Retinal pigment epithelial cell (primary cell): ENCODE measurements around the gene PIK3C2B.

Experiments used
- DNase-seq: peaks from one replicate; pipeline ENCODE4 v3.0.0-alpha.2; 2010; ENCODE audit warnings: low read depth
- H3K4me3 ChIP-seq: 2 replicates; pipeline ENCODE4 v1.5.1; 2011; ENCODE audit warnings: mild to moderate bottlenecking, low read length, control low read depth, moderate library complexity
- TF ChIP-seq, protein P1 (sequence below): conservative IDR thresholded peaks from 2 replicates; pipeline ENCODE4 v1.5.1; 2011; ENCODE audit warnings: low read depth, low read length, control low read depth, inconsistent platforms

The PIK3C2B gene

GRCh38 chr1:204514828-204515227 lies 20.2 kb upstream of the PIK3C2B start:
- DNase-seq, result no peak
- TF ChIP-seq, protein P1, sequence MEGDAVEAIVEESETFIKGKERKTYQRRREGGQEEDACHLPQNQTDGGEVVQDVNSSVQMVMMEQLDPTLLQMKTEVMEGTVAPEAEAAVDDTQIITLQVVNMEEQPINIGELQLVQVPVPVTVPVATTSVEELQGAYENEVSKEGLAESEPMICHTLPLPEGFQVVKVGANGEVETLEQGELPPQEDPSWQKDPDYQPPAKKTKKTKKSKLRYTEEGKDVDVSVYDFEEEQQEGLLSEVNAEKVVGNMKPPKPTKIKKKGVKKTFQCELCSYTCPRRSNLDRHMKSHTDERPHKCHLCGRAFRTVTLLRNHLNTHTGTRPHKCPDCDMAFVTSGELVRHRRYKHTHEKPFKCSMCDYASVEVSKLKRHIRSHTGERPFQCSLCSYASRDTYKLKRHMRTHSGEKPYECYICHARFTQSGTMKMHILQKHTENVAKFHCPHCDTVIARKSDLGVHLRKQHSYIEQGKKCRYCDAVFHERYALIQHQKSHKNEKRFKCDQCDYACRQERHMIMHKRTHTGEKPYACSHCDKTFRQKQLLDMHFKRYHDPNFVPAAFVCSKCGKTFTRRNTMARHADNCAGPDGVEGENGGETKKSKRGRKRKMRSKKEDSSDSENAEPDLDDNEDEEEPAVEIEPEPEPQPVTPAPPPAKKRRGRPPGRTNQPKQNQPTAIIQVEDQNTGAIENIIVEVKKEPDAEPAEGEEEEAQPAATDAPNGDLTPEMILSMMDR, result no peak
- no peak overlapping the region for H3K4me3 ChIP-seq

DNA sequence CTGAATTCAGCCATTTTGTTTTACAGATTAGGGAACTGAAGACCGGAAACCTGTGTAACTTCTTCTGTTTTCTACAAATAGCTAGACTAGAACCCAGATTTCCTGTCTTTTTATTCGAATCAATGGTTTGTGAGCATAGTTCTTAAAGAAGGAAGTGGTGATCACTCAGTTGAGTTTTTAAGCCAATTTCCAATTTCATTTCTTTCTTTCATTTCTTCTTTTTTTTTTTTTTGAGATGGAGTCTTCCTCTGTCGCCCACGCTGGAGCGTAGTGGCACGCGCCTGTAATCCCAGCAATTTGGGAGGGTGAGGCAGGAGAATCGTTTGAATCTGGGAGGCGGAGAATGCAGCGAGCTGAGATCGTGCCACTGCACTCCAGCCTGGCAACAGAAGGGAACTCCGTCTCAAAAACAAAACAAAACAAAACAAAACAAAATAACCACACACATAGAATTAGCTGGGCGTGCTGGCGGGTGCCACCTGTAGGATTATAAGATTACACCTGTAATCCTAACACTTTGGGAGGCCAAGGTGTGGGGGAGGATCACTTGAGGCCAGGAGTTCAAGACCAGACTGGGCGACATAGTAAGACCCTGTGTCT lies 18.6 kb upstream of the PIK3C2B start:
- no peak for DNase-seq
- TF ChIP-seq, protein P1, result no peak
- H3K4me3 ChIP-seq, result no peak overlapping the region

GRCh38 chr1:204511366-204511765 lies 16.8 kb upstream of the PIK3C2B start:
- DNase-seq, result no peak
- H3K4me3 ChIP-seq, result no peak overlapping the region
- TF ChIP-seq, protein P1, result no peak

DNA sequence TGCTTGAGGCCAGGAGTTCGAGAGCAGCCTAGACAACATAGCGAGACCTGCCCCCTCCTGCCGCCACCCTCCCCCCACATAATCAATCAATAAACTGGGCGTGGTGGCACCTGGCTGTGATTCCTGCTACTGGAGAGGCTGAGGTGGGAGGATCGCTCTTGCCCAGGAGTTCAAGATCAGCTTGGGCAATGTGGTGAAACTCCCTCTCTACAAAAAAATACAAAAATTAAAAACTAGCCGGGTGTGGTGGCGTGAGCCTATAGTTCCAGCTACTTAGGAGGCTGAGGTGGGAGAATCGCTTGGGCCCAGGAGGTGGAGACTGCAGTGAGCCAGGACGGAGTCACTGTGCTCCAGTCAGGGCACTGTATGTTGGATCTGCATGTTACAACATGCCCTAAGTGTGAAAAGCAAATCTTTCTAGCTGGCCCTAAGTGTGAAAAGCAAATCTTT lies 14.6 kb upstream of the PIK3C2B start:
- DNase-seq, result no peak
- H3K4me3 ChIP-seq, result no peak overlapping the region
- TF ChIP-seq, protein P1, result no peak

- no peak for DNase-seq
- H3K4me3 ChIP-seq, result peak overlapping the region; percentile 86
- TF ChIP-seq, protein P1, result no peak
Measured at GRCh38 chr1:204507317-204508105, 12.9 kb upstream of the PIK3C2B start.

GRCh38 chr1:204506969-204507316 lies 12.3 kb upstream of the PIK3C2B start:
- TF ChIP-seq, protein P1, result no peak
- peak; percentile 68 for DNase-seq
- H3K4me3 ChIP-seq, result peak overlapping the region; percentile 86
